Caco-2 (cell line): ENCODE results near the gene MADCAM1. TPM values are rescaled to one million over a fixed set of nuclear protein-coding genes. Genes with fewer than 3 reads are reported as not detected.

Experiments used
- BruUV-seq: library from RNA; stranded (reverse); fragments of 400-500 nt; replicated peaks from 2 replicates; lab custom pipeline; 2021; lab: Mats Ljungman, UMichigan
- CTCF ChIA-PET: fragments of 300-600 bp; sonication (Branson Sonifier 250); formaldehyde crosslinking; loops from one replicate; lab custom pipeline; 2022; ENCODE audit warnings: antibody characterized with exemption; lab: Charles Lee
- POLR2A ChIA-PET: fragments of 300-600 bp; sonication (Branson Sonifier 250); formaldehyde crosslinking; loops from one replicate; lab custom pipeline; 2022; ENCODE audit warnings: antibody characterized with exemption; lab: Charles Lee
- DNase-seq, 2 experiments: peaks; one replicate each; pipeline versions ENCODE4 v3.0.0 to v3.0.0-alpha.2; 2020 to 2022
- H3K27me3 ChIP-seq: replicated peaks from 2 replicates; pipeline ENCODE4 v1.6.0; 2011; ENCODE audit warnings: low read length; ENCODE audit not compliant: control insufficient read depth, insufficient read depth
- H3K36me3 ChIP-seq: 2 replicates; pipeline ENCODE4 v1.5.1; 2011; ENCODE audit warnings: low read length; ENCODE audit not compliant: control insufficient read depth, insufficient read depth
- H3K4me1 ChIP-seq: fragments of 250-450 bp; sonication (Bioruptor Pico); 2 replicates; pipeline ENCODE4 v1.5.1; 2020; ENCODE audit warnings: mild to moderate bottlenecking
- H3K4me3 ChIP-seq: 2 replicates; pipeline ENCODE4 v1.5.1; 2011; ENCODE audit warnings: low read depth, mild to moderate bottlenecking, control low read depth, low read length
- H3K9me3 ChIP-seq: fragments of 250-450 bp; sonication (Bioruptor Pico); 2 replicates; pipeline ENCODE4 v1.5.1; 2020; ENCODE audit warnings: mild to moderate bottlenecking, moderate library complexity
- H3K27ac Mint-ChIP-seq: one replicate; pipeline ENCODE4 v1.8.0; 2022; ENCODE audit warnings: mixed read lengths; ENCODE audit not compliant: unreplicated experiment
- H3K27me3 Mint-ChIP-seq: one replicate; pipeline ENCODE4 v1.8.0; 2022; ENCODE audit warnings: mixed read lengths; ENCODE audit not compliant: insufficient read depth, unreplicated experiment
- H3K36me3 Mint-ChIP-seq: one replicate; pipeline ENCODE4 v1.8.0; 2022; ENCODE audit warnings: mild to moderate bottlenecking, mixed read lengths; ENCODE audit not compliant: insufficient read depth, unreplicated experiment
- H3K4me1 Mint-ChIP-seq: one replicate; pipeline ENCODE4 v1.8.0; 2022; ENCODE audit warnings: low read depth, mixed read lengths; ENCODE audit not compliant: unreplicated experiment
- H3K4me3 Mint-ChIP-seq: one replicate; pipeline ENCODE4 v1.8.0; 2022; ENCODE audit warnings: mild to moderate bottlenecking, moderate library complexity, mixed read lengths; ENCODE audit not compliant: unreplicated experiment
- H3K9me3 Mint-ChIP-seq: one replicate; pipeline ENCODE4 v1.8.0; 2022; ENCODE audit warnings: mixed read lengths; ENCODE audit not compliant: unreplicated experiment
- intact Hi-C: fragments of 100-400 bp; cut with micrococcal nuclease; formaldehyde crosslinking; loops from one replicate; pipeline ENCODE4 v1.10.0; 2022; ENCODE audit not compliant: unreplicated experiment
- total RNA-seq: library from RNA; stranded (reverse); gene quantifications from 2 replicates; pipeline ENCODE4 v1.2.3, GENCODE V29; 2022
- TF ChIP-seq, protein P1 (sequence below), 2 experiments: fragments of 200-600 bp in 1 of 2; IDR thresholded peaks; 1 replicate in 1 of 2; 2 replicates in 1 of 2; pipeline versions ENCODE4 v1.5.1 to v1.8.0; 2011 to 2022; ENCODE audit warnings: antibody characterized with exemption in 1 of 2, control low read depth in 1 of 2, inconsistent platforms in 1 of 2, low read depth in 1 of 2, low read length in 1 of 2, mild to moderate bottlenecking in 1 of 2, moderate library complexity in 1 of 2; ENCODE audit not compliant: insufficient read depth in 1 of 2, severe bottlenecking in 1 of 2, unreplicated experiment in 1 of 2

The MADCAM1 gene
- total RNA-seq, 1 experiment from 2014 or later = 0.73 TPM

DNA sequence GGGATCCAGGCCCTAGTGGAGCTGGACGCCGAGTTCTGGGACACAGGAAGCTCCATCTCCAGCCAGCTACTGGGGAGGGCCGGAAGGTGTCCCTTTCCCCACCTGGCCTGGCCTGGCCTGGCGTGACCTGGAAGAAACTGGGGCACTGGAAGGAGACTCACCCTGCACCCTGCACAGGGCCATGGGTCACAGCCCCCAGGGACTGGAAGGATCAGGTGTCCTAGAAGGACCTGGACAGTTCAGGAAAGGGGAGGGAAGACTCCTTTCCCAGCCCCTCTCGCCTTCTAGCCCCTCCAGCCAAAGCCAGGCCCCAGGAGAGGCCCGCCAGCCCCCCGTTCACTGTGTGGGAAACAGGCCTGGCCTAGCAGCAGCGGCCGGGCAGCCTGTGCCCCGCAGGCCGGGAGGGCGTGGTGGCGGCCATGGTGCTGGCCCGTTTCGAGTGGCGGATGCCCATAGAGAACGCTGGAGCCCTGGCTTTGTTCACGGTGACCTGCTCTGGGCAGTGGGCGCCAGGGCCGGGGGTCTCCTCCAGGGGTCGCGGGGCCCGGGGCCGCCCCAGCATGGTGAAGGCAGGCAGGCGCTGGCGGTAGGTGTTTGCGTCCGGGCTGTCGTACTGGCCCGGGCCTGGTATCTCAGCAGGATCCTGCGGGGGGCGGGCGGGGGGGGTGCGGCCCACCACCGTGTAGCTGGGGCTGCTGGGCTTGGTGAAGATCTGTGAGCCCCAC is 32.6 kb upstream of the MADCAM1 start:
- Mint-ChIP-seq H3K4me3 (no peak overlapping the region), H3K9me3 (peaks cover 16% of the 10 kb centered on the region), H3K27ac (no peak overlapping the region), H3K4me1 (no peaks in the 10 kb centered on the region), H3K36me3 (no peaks in the 10 kb centered on the region), H3K27me3 (no peaks in the 10 kb centered on the region)
- TF ChIP-seq, protein P1, sequence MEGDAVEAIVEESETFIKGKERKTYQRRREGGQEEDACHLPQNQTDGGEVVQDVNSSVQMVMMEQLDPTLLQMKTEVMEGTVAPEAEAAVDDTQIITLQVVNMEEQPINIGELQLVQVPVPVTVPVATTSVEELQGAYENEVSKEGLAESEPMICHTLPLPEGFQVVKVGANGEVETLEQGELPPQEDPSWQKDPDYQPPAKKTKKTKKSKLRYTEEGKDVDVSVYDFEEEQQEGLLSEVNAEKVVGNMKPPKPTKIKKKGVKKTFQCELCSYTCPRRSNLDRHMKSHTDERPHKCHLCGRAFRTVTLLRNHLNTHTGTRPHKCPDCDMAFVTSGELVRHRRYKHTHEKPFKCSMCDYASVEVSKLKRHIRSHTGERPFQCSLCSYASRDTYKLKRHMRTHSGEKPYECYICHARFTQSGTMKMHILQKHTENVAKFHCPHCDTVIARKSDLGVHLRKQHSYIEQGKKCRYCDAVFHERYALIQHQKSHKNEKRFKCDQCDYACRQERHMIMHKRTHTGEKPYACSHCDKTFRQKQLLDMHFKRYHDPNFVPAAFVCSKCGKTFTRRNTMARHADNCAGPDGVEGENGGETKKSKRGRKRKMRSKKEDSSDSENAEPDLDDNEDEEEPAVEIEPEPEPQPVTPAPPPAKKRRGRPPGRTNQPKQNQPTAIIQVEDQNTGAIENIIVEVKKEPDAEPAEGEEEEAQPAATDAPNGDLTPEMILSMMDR (IDR thresholded peaks at IDR 0.05; ENCODE audit: insufficient read depth in 1 of 2, low read depth in 1 of 2, low read length in 1 of 2, severe bottlenecking in 1 of 2, unreplicated experiment in 1 of 2) = no peak
- H3K27me3 ChIP-seq = no peaks in the 10 kb centered on the region
- intact Hi-C loops = no loop called here
- CTCF ChIA-PET = no interaction called here
- H3K36me3 ChIP-seq = no peaks in the 10 kb centered on the region
- H3K4me1 ChIP-seq = no peaks in the 10 kb centered on the region
- BruUV-seq = no TSS peak
- no peak overlapping the region for H3K4me3 ChIP-seq
- POLR2A ChIA-PET = no interaction called here
- no peaks in the 10 kb centered on the region for H3K9me3 ChIP-seq
- no peak for DNase-seq

- BruUV-seq = no TSS peak
- no peaks in the 10 kb centered on the region for H3K9me3 ChIP-seq
- CTCF ChIA-PET = no interaction called here
- no peaks in the 10 kb centered on the region for H3K4me1 Mint-ChIP-seq
- H3K36me3 ChIP-seq = no peaks in the 10 kb centered on the region
- H3K36me3 Mint-ChIP-seq = no peaks in the 10 kb centered on the region
- no peak overlapping the region for H3K4me3 Mint-ChIP-seq
- DNase-seq = no peak
- TF ChIP-seq, protein P1 (IDR thresholded peaks at IDR 0.05; ENCODE audit: insufficient read depth in 1 of 2, low read depth in 1 of 2, low read length in 1 of 2, severe bottlenecking in 1 of 2, unreplicated experiment in 1 of 2) = no peak
- intact Hi-C loops = no loop called here
- no peak overlapping the region for H3K27ac Mint-ChIP-seq
- no peak overlapping the region for H3K4me3 ChIP-seq
- H3K27me3 Mint-ChIP-seq = no peaks in the 10 kb centered on the region
- POLR2A ChIA-PET = no interaction called here
- H3K27me3 ChIP-seq = no peaks in the 10 kb centered on the region
- peaks cover 16% of the 10 kb centered on the region for H3K9me3 Mint-ChIP-seq
- H3K4me1 ChIP-seq = no peaks in the 10 kb centered on the region
Observed at GRCh38 chr19:464208-464545, 32.1 kb upstream of the MADCAM1 start.

- Mint-ChIP-seq H3K4me1 (no peaks in the 10 kb centered on the region), H3K9me3 (peaks cover 16% of the 10 kb centered on the region), H3K4me3 (no peak overlapping the region), H3K27ac (no peak overlapping the region), H3K27me3 (no peaks in the 10 kb centered on the region), H3K36me3 (no peaks in the 10 kb centered on the region)
- CTCF ChIA-PET = no interaction called here
- Histone ChIP-seq H3K4me3 (no peak overlapping the region), H3K4me1 (no peaks in the 10 kb centered on the region), H3K27me3 (no peaks in the 10 kb centered on the region), H3K9me3 (no peaks in the 10 kb centered on the region), H3K36me3 (no peaks in the 10 kb centered on the region)
- intact Hi-C loops = no loop called here
- TF ChIP-seq, protein P1 (IDR thresholded peaks at IDR 0.05; ENCODE audit: insufficient read depth in 1 of 2, low read depth in 1 of 2, low read length in 1 of 2, severe bottlenecking in 1 of 2, unreplicated experiment in 1 of 2) = no peak
- no peak for DNase-seq
- POLR2A ChIA-PET = no interaction called here
- BruUV-seq = no TSS peak
Observed at GRCh38 chr19:465056-465816, 31.1 kb upstream of the MADCAM1 start.
